GM10266 (cell line): ENCODE results near the gene CLEC16A.
"Not testable (repeated sequence)": the region's sequence is repeated elsewhere in the genome, so short reads cannot be mapped to it uniquely, and the experiment has no call there.

ENCODE experiments used
- DNase-seq: peaks from one replicate; pipeline ENCODE4 v3.0.0; 2012; ENCODE audit errors: extremely low spot score
- CTCF ChIP-seq: IDR thresholded peaks from 2 replicates; pipeline ENCODE4 v1.5.1; 2012; ENCODE audit warnings: mild to moderate bottlenecking, low read depth; ENCODE audit not compliant: control insufficient read depth, insufficient read depth; ENCODE audit errors: missing control alignments

CLEC16A gene

DNA sequence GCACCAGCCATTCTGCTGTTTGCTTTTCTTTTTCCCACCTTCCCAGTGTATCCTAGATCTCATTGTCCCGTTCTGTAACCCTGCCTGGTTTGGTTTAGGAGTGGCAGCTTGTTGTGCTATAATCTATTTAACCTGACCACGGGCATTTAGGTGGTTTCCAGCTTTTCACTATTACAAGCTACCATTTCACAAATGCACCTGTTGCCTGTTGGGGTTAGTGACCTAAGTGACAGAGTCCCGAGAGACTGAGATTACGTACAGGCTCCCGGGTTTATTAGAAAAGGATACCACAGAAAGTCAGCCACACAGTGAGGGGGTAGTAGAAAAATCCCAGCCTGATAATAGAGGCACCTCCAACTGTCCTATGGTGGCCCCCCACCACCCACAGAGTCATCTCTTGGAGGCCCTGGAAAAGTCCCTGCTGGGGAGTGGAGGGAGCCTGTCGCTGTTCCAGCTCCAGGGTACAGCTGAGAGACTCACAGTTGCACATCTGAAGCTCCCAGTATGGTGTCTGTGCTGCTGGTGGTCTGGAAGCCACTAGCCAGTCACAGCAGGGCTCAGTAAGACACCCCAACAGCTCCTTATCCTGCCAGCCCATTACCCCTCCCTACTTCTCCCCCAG lies 21.2 kb downstream of the CLEC16A start:
- no peak for TF ChIP-seq CTCF
- DNase-seq = peak; percentile 67

DNA sequence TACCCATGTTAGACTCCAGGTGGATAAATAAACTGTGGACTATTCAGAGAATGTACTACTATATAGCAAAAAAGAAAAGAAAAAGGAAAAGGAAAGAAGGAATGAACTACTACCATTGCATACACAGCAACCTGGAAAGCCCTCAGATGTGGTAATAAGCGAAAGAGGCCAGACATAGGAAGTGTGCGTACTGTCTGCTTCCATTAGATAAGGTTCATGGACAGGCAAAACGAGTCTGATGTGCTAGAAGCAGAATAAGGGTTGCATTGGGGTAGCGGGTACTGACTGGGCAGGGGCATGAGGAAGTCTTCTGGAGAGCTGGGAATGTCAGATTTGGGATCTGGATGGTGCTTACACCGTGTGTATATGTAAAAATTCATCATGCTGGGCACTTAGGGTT lies 21.8 kb downstream of the CLEC16A start:
- no peak for DNase-seq
- TF ChIP-seq CTCF = no peak

GRCh38 chr16:10966559-10966958 lies 22.2 kb downstream of the CLEC16A start:
- not testable (repeated sequence) for DNase-seq

DNA sequence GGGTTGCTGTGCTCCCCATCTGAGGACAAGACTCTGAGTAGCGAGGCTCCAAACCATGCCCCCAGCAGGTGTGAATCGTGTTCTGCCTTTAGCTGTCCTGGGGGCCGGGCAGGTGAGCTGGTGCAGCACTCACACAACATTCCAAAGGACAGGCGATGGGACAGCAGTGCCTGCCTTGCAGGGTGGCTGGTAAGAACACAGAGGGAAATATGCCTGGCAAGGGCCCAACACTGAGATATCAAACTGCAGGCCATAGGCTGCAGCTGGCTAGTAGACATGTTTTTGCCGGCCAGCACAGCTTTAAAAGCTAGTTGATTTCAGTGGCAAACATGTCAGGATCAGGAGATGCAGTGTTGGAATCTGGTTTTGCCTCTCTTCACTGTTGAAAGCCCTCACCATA lies 23.6 kb downstream of the CLEC16A start:
- DNase-seq = no peak
- no peak for TF ChIP-seq CTCF

DNA sequence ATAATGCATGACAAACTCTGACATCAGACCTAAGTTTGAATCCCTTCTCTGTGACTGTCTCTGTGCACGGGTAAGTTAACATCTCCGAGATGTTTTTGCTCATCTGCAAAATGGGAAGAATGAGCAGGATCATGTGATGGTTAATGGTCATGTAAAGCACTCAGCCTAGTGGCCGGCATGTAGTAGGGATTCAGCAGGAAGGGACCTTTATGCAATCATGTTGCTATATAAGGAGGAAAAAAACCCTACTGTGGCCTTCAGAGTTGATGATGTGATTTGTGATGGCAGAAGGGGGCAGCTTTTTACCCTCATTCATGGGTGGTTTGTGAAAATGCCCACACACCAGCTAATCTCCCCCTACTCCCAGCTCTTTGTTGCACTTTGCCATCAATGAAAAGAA lies 24.1 kb downstream of the CLEC16A start:
- no peak for DNase-seq
- TF ChIP-seq CTCF = no peak

GRCh38 chr16:10969615-10970014 lies 25.3 kb downstream of the CLEC16A start:
- TF ChIP-seq CTCF = no peak
- DNase-seq = no peak

GRCh38 chr16:10970065-10970464 lies 25.7 kb downstream of the CLEC16A start:
- TF ChIP-seq CTCF = no peak
- DNase-seq = no peak

GRCh38 chr16:10971560-10971961 lies 27.2 kb downstream of the CLEC16A start:
- TF ChIP-seq CTCF = peak; percentile 62
- peak; percentile 32 for DNase-seq
